ENCODE results near the gene DAD1. TPM values are rescaled to one million over a fixed set of nuclear protein-coding genes. Genes with fewer than 3 reads are reported as not detected.
A peak's percentile ranks its signal among the peaks of the same experiment; 100 is the strongest.

DAD1 gene
- total and polyA plus RNA-seq, 7 experiments from 2014 or later = 68.8 to 777 (median 123) TPM

DNA sequence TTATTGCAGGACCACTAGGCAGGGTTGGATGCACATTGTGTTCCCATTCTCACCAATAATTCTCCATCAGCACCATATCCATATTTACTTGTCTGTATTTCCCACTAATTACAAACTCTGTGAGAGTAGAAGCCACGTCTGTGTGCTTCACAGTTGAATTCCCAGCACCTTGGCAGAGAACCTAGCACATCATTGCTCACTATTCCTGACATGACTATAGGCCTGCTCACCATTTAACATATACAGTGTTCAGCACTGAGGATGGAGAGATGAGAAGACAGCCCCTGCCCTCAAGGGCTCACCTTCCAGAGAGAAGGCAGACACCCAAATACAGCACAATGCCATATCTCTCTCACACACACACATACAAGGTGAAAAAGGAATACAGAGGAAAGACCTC is 5.0 kb downstream of the DAD1 start:
- intact Hi-C loops (cut with micrococcal nuclease) = loop anchor here in 1 of 2 donors (2.0 to 10.0 kb wide), 2 partner anchors 15 to 1499 kb away; partner anchors contain the start of gene ABHD4
- Mint-ChIP-seq H3K27me3 (peaks cover 0 to 2% (median 0%) of the 10 kb centered on the region in 5 donors), H3K36me3 (peaks cover 5 to 32% (median 18%) of the 10 kb centered on the region in 5 donors), H3K27ac (peak overlapping the region; percentile 29 to 100 (median 84)), H3K4me3 (peak overlapping the region in 9 of 10 donors; percentile 29 to 86 (median 61)), H3K4me1 (peaks cover 62 to 89% (median 78%) of the 10 kb centered on the region in 7 donors), H3K9me3 (peaks cover 0 to 4% (median 0%) of the 10 kb centered on the region in 11 donors)
- DNase-seq (peak in 1 of 9 donors; percentile 15), ATAC-seq (no peak)
- Histone ChIP-seq H3K27me3 (ENCODE audit: control insufficient read depth in 2 of 2, insufficient read depth in 2 of 2, low read length in 2 of 2) (no peaks in the 10 kb centered on the region), H3K36me3 (ENCODE audit: control insufficient read depth in 2 of 3, insufficient read depth in 3 of 3, low read length in 3 of 3) (no peaks in the 10 kb centered on the region), H3K4me1 (ENCODE audit: control insufficient read depth in 2 of 2, insufficient read depth in 2 of 2, low read length in 2 of 2) (peaks cover 37 to 50% of the 10 kb centered on the region in 2 donors), H3K27ac (ENCODE audit: low read depth, low read length) (peak overlapping the region; percentile 48), H3K4me3 (ENCODE audit: low read length) (no peak overlapping the region), H3K9me3 (ENCODE audit: control insufficient read depth in 2 of 3, low read length in 3 of 3) (no peaks in the 10 kb centered on the region)
- ChIA-PET CTCF (interaction anchor here (0.8 to 1.6 kb wide), 3 partner anchors 12 to 287 kb away, joined by 3 to 11 read pairs (median 5); no protein-coding TSS in a partner anchor), POLR2A (interaction anchor here (0.9 to 6.6 kb wide), 4 partner anchors 10 to 17 kb away, joined by 4 to 82 read pairs (median 4); no protein-coding TSS in a partner anchor)

DNA sequence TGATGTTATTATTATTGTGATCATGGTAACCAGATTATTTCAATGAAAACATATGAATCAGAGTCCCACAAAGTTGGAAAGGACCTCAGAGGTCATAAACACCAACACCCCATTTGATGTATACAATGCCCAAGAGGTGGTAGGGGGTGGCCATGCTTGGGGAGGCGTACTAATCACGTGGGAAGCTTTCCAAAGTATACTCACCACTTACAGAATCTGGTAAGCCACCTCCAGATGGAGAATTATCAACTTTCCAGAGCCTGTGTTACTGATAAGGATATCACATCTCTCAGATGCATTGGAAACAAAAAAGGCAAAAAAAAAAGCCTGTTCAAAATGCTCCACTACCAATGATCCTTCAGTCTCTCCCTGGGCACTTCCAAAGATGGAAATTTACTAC is 8.4 kb downstream of the DAD1 start:
- ATAC-seq = no peak
- intact Hi-C loops (cut with micrococcal nuclease) = loop anchor here (1.0 to 10.0 kb wide), 2 partner anchors 8 to 1496 kb away; no protein-coding TSS in a partner anchor
- no peak overlapping the region for H3K4me3 ChIP-seq (ENCODE audit: low read length)
- H3K27me3 Mint-ChIP-seq = no peaks in the 10 kb centered on the region
- POLR2A ChIA-PET = interaction anchor here (0.9 to 1.0 kb wide), 3 partner anchors 8 to 186 kb away, joined by 3 to 4 read pairs (median 3); partner anchors contain the start of genes DAD1 and OXA1L
- CTCF ChIA-PET = interaction anchor here (0.9 to 1.5 kb wide), 3 partner anchors 8 to 270 kb away, joined by 3 to 4 read pairs (median 3); no protein-coding TSS in a partner anchor
- H3K4me3 Mint-ChIP-seq = peak overlapping the region in 1 of 10 donors; percentile 20
- peak overlapping the region in 8 of 9 donors; percentile 25 to 71 (median 45) for H3K27ac Mint-ChIP-seq
- DNase-seq = no peak
- no peaks in the 10 kb centered on the region for H3K9me3 Mint-ChIP-seq
- no peaks in the 10 kb centered on the region for H3K27me3 ChIP-seq (ENCODE audit: control insufficient read depth in 2 of 2, insufficient read depth in 2 of 2, low read length in 2 of 2)
- no peaks in the 10 kb centered on the region for H3K36me3 ChIP-seq (ENCODE audit: control insufficient read depth in 2 of 3, insufficient read depth in 3 of 3, low read length in 3 of 3)
- peaks cover 61 to 96% (median 81%) of the 10 kb centered on the region in 7 donors for H3K4me1 Mint-ChIP-seq
- peak overlapping the region; percentile 27 for H3K27ac ChIP-seq (ENCODE audit: low read depth, low read length)
- H3K9me3 ChIP-seq (ENCODE audit: control insufficient read depth in 2 of 3, low read length in 3 of 3) = no peaks in the 10 kb centered on the region
- peaks cover 0 to 26% (median 13%) of the 10 kb centered on the region in 5 donors for H3K36me3 Mint-ChIP-seq
- H3K4me1 ChIP-seq (ENCODE audit: control insufficient read depth in 2 of 2, insufficient read depth in 2 of 2, low read length in 2 of 2) = peaks cover 16 to 39% of the 10 kb centered on the region in 2 donors

DNA sequence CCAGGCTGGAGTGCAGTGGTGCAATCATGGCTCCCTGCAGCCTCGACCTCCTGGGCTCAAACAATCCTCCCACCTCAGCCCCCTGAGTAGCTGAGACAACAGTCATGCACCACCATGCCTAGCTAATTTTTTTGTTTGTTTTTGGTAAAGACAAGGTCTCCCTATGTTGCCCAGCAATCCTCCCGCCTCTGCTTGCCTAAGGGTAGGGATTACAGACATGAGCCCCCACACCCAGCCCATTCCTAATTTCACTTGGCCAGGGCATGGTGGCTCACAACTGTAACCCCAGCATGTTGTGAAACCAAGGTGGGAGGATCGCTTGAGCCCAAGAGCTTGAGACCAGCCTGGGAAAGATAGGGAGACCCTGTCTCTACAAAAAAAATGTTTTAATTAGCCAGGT is 9.1 kb downstream of the DAD1 start:
- POLR2A ChIA-PET = interaction anchor here (0.6 kb wide), 1 partner anchor 1529 kb away, joined by 3 read pairs; no protein-coding TSS in a partner anchor
- ATAC-seq (no peak), DNase-seq (peak in 1 of 9 donors; percentile 4)
- no peak overlapping the region for H3K4me3 ChIP-seq (ENCODE audit: low read length)
- peaks cover 0 to 27% (median 11%) of the 10 kb centered on the region in 5 donors for H3K36me3 Mint-ChIP-seq
- no peaks in the 10 kb centered on the region for H3K27me3 Mint-ChIP-seq
- CTCF ChIA-PET = no interaction called here
- peak overlapping the region in 3 of 10 donors; percentile 10 to 27 (median 16) for H3K4me3 Mint-ChIP-seq
- H3K27ac Mint-ChIP-seq = peak overlapping the region in 6 of 9 donors; percentile 1 to 79 (median 55)
- intact Hi-C loops (cut with micrococcal nuclease) = loop anchor here (1.0 to 10.0 kb wide), 2 partner anchors 8 to 1495 kb away; no protein-coding TSS in a partner anchor
- no peaks in the 10 kb centered on the region for H3K27me3 ChIP-seq (ENCODE audit: control insufficient read depth in 2 of 2, insufficient read depth in 2 of 2, low read length in 2 of 2)
- H3K27ac ChIP-seq (ENCODE audit: low read depth, low read length) = no peak overlapping the region
- H3K4me1 Mint-ChIP-seq = peaks cover 57 to 92% (median 75%) of the 10 kb centered on the region in 7 donors
- H3K4me1 ChIP-seq (ENCODE audit: control insufficient read depth in 2 of 2, insufficient read depth in 2 of 2, low read length in 2 of 2) = peaks cover 16 to 31% of the 10 kb centered on the region in 2 donors
- no peaks in the 10 kb centered on the region for H3K9me3 Mint-ChIP-seq
- H3K36me3 ChIP-seq (ENCODE audit: control insufficient read depth in 2 of 3, insufficient read depth in 3 of 3, low read length in 3 of 3) = peaks cover under 1 to 6% (median under 1%) of the 10 kb centered on the region in 3 experiments
- H3K9me3 ChIP-seq (ENCODE audit: control insufficient read depth in 2 of 3, low read length in 3 of 3) = no peaks in the 10 kb centered on the region

DNA sequence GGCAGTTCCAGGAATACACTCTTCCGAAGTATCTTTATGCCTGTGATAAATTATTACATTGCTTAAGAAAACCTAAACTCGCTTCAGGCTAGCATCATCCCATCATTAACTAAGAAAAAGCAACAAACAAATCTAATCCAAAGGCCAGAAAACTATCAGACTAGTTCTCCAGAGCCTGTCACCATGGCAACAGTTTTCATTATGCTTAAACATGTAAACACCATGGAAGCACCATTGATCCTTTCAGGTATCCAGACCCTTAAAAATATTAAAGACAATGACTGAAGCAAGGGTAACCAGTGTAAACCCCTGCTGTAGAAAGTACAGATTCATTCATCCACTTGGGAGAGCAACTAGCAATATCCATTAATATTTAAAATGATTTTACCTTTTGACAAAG is 9.8 kb downstream of the DAD1 start:
- ATAC-seq (no peak), DNase-seq (no peak)
- H3K4me1 ChIP-seq (ENCODE audit: control insufficient read depth in 2 of 2, insufficient read depth in 2 of 2, low read length in 2 of 2) = peaks cover 12 to 25% of the 10 kb centered on the region in 2 donors
- H3K9me3 Mint-ChIP-seq = no peaks in the 10 kb centered on the region
- H3K27ac ChIP-seq (ENCODE audit: low read depth, low read length) = peak overlapping the region; percentile 28
- H3K9me3 ChIP-seq (ENCODE audit: control insufficient read depth in 2 of 3, low read length in 3 of 3) = no peaks in the 10 kb centered on the region
- ChIA-PET CTCF (no interaction called here), POLR2A (interaction anchor here (0.6 kb wide), 1 partner anchor 1530 kb away, joined by 3 read pairs; no protein-coding TSS in a partner anchor)
- no peak overlapping the region for H3K4me3 ChIP-seq (ENCODE audit: low read length)
- intact Hi-C loops (cut with micrococcal nuclease) = no loop called here
- peaks cover 5 to 12% (median 7%) of the 10 kb centered on the region in 3 experiments for H3K36me3 ChIP-seq (ENCODE audit: control insufficient read depth in 2 of 3, insufficient read depth in 3 of 3, low read length in 3 of 3)
- peaks cover 0 to 28% (median 17%) of the 10 kb centered on the region in 5 donors for H3K36me3 Mint-ChIP-seq
- H3K27ac Mint-ChIP-seq = peak overlapping the region; percentile 48 to 92 (median 73)
- H3K4me3 Mint-ChIP-seq = peak overlapping the region; percentile 26 to 82 (median 44)
- peaks cover 51 to 92% (median 75%) of the 10 kb centered on the region in 7 donors for H3K4me1 Mint-ChIP-seq
- no peaks in the 10 kb centered on the region for H3K27me3 ChIP-seq (ENCODE audit: control insufficient read depth in 2 of 2, insufficient read depth in 2 of 2, low read length in 2 of 2)
- no peaks in the 10 kb centered on the region for H3K27me3 Mint-ChIP-seq

DNA sequence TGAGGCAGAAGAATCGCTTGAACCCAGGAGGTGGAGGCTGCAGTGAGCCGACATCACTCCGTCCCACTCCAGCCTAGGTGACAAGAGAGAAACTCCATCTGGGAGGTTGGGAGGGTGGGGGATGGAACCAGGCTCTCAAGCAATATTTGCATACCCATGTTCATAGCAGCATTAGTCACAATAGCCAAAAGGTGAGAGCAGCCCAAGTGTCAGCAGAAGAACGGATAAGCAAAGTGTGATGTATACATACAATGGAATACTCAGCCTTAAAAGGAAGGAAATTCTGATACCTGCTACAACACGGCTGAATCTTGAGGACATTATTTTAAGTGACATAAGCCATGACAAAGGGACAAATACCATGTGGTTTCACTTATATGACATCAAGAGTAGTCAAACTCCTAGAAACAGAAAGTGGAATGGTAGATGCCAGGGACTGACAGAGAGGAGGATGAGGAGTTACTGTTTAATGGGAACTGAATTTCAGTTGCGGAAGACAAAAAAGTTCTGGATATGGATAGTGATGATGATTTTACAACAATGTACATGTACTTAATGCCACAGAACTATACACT is 11.6 kb downstream of the DAD1 start:
- H3K27me3 Mint-ChIP-seq = no peaks in the 10 kb centered on the region
- Histone ChIP-seq H3K9me3 (ENCODE audit: control insufficient read depth in 2 of 3, low read length in 3 of 3) (no peaks in the 10 kb centered on the region), H3K4me1 (ENCODE audit: control insufficient read depth in 2 of 2, insufficient read depth in 2 of 2, low read length in 2 of 2) (peaks cover 3 to 13% of the 10 kb centered on the region in 2 donors), H3K36me3 (ENCODE audit: control insufficient read depth in 2 of 3, insufficient read depth in 3 of 3, low read length in 3 of 3) (peaks cover 12 to 30% (median 17%) of the 10 kb centered on the region in 3 experiments), H3K4me3 (ENCODE audit: low read length) (no peak overlapping the region), H3K27me3 (ENCODE audit: control insufficient read depth in 2 of 2, insufficient read depth in 2 of 2, low read length in 2 of 2) (no peaks in the 10 kb centered on the region), H3K27ac (ENCODE audit: low read depth, low read length) (no peak overlapping the region)
- CTCF ChIA-PET = no interaction called here
- no peaks in the 10 kb centered on the region for H3K9me3 Mint-ChIP-seq
- no peak for DNase-seq
- H3K27ac Mint-ChIP-seq = peak overlapping the region; percentile 2 to 95 (median 79)
- no peak for ATAC-seq
- H3K4me3 Mint-ChIP-seq = peak overlapping the region in 8 of 10 donors; percentile 17 to 82 (median 34)
- intact Hi-C loops (cut with micrococcal nuclease) = loop anchor here in 1 of 2 donors (1.0 kb wide), 1 partner anchor 11 kb away; no protein-coding TSS in a partner anchor
- POLR2A ChIA-PET = interaction anchor here (0.6 kb wide), 1 partner anchor 275 kb away, joined by 4 read pairs; no protein-coding TSS in a partner anchor
- peaks cover 34 to 81% (median 63%) of the 10 kb centered on the region in 7 donors for H3K4me1 Mint-ChIP-seq
- peaks cover 0 to 40% (median 31%) of the 10 kb centered on the region in 5 donors for H3K36me3 Mint-ChIP-seq

DNA sequence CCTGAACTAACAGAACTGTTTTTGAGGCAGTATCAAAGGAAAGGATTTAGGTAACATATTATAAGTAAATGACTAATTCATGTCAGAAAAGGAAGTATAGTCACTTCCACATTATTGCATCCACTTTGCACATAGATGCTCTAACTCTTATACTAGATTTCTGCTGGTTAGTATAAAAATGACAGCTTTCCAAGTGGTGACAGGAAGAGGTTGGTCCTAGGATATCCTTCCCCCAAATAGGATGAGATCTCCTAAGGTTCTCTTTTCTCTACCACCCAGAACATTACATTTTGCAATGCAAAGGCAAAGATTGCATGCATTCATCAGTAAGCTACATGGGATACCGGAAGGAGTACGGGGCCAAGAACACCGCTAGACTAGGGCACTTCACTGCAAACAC is 15.2 kb downstream of the DAD1 start:
- Histone ChIP-seq H3K9me3 (ENCODE audit: control insufficient read depth in 2 of 3, low read length in 3 of 3) (no peaks in the 10 kb centered on the region), H3K27ac (ENCODE audit: low read depth, low read length) (no peak overlapping the region), H3K36me3 (ENCODE audit: control insufficient read depth in 2 of 3, insufficient read depth in 3 of 3, low read length in 3 of 3) (peaks cover 17 to 42% (median 20%) of the 10 kb centered on the region in 3 experiments), H3K27me3 (ENCODE audit: control insufficient read depth in 2 of 2, insufficient read depth in 2 of 2, low read length in 2 of 2) (no peaks in the 10 kb centered on the region), H3K4me3 (ENCODE audit: low read length) (no peak overlapping the region), H3K4me1 (ENCODE audit: control insufficient read depth in 2 of 2, insufficient read depth in 2 of 2, low read length in 2 of 2) (peaks cover 16 to 26% of the 10 kb centered on the region in 2 donors)
- H3K27me3 Mint-ChIP-seq = no peaks in the 10 kb centered on the region
- POLR2A ChIA-PET = interaction anchor here (0.6 to 1.7 kb wide), 3 partner anchors 10 to 747 kb away, joined by 3 to 4 read pairs (median 4); partner anchors contain the start of gene ABHD4
- peaks cover 0 to 42% (median 31%) of the 10 kb centered on the region in 5 donors for H3K36me3 Mint-ChIP-seq
- ATAC-seq = no peak
- H3K9me3 Mint-ChIP-seq = no peaks in the 10 kb centered on the region
- peaks cover 26 to 68% (median 57%) of the 10 kb centered on the region in 7 donors for H3K4me1 Mint-ChIP-seq
- intact Hi-C loops (cut with micrococcal nuclease) = loop anchor here (5.0 kb wide), 3 partner anchors 262 to 932 kb away; no protein-coding TSS in a partner anchor
- H3K27ac Mint-ChIP-seq = peak overlapping the region in 4 of 9 donors; percentile 20 to 68 (median 36)
- DNase-seq = no peak
- no peak overlapping the region for H3K4me3 Mint-ChIP-seq
- CTCF ChIA-PET = interaction anchor here (0.7 to 10.0 kb wide), 3 partner anchors 16 to 280 kb away, joined by 3 to 385 read pairs (median 18); no protein-coding TSS in a partner anchor
